Stimulated activated CD4-positive, alpha-beta T cell treated with anti-CD3 and anti-CD28 coated beads, Interleukin-12 subunit alpha, Interleukin-12 subunit beta, amount 100 ng/mL, for 4 hours (primary cell): Measurements from ENCODE around the gene SERINC5.
"Not testable (repeated sequence)": the region's sequence is repeated elsewhere in the genome, so short reads cannot be mapped to it uniquely, and the experiment has no call there.

ENCODE experiments used
- DNase-seq: peaks from one replicate; pipeline ENCODE4 v3.0.0-alpha.2; 2020

The SERINC5 gene

DNA sequence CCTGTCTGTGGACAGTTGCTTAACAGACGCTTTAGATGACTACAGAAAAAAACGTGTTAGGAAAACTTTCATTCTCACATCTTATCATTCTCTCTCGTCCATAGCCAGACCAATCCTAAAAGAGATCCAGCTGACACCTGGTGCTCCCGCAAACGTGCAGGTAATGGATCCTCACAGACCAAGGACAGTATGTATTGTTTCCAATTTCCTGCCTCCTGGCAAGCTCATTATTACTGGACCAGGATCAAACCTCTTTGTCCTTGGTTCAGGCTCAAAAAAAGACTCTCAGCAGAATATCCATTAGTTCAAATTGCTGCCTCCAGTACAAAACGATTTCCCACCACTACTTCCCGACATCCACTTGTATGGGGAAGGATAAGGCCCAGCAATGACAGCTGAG lies 62.4 kb downstream of the SERINC5 start:
- no peak for DNase-seq

- no peak for DNase-seq
Observed at GRCh38 chr5:80192507-80193241, 63.2 kb downstream of the SERINC5 start.

DNA sequence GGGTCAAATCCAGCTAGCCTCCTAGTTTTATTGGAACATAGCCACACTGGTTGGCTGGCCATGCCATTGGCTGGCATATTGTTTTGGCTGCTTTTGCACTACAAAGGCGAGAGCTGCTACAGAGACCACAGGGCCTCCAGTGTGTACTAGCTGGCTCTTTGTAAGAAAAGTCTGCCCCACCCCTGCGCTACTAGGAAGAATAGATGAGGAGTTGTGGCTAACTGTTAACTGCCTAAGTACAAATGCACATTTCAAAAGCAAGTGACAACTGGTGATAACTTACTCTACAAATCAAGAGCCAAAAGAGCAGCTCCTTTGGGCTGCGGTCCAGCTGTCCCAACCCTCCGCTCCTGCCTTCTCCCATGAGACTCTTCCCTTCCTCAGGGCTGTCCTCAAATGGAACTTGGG lies 63.9 kb downstream of the SERINC5 start:
- no peak for DNase-seq

GRCh38 chr5:80191397-80191796 lies 64.5 kb downstream of the SERINC5 start:
- DNase-seq: no peak

- no peak for DNase-seq
Observed at GRCh38 chr5:80190960-80191359, 64.9 kb downstream of the SERINC5 start.

DNA sequence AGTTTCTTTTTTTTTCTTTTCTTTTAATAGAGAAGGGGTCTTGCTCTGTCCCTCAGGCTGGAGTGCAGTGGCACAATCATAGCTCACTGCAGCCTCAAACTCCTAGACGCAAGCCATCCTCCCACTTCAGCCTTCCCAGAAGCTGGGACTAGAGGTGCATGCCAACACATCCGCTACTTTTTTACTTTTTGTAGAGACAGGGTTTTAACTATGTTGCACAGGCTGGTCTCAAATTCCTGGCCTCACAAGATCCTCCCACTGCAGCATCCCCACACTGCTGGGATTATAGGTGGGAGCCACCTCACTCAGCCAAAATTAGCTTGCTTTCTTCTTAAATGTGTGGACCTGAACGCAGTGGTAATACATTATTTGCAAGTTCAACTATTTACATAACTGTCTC lies 66.1 kb downstream of the SERINC5 start:
- no peak for DNase-seq

- DNase-seq: no peak
Observed at GRCh38 chr5:80189201-80189600, 66.6 kb downstream of the SERINC5 start.

GRCh38 chr5:80187421-80188090 lies 68.3 kb downstream of the SERINC5 start:
- DNase-seq: no peak

GRCh38 chr5:80185535-80185934 lies 70.3 kb downstream of the SERINC5 start:
- not testable (repeated sequence) for DNase-seq

DNA sequence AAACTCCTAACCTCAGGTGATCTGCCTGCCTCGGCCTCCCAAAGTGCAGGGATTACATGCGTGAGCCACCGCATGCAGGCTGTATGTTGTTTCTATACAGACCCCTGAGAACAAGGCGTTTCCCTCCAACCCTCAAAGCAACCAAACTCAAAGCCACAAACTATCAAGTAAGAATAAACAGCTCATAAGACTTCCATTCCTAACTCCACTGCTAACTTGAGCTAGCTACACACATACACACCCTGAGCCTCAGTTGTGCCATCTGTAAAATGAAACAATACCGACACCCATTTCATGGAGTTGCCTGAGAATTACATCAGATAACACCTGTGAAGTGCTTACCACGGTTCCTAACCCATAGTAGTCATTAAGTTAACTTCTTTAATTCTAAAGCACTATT lies 70.8 kb downstream of the SERINC5 start:
- no peak for DNase-seq

- no peak for DNase-seq
Observed at GRCh38 chr5:80184235-80185023, 71.4 kb downstream of the SERINC5 start.

GRCh38 chr5:80183728-80184234 lies 72.1 kb downstream of the SERINC5 start:
- DNase-seq: not testable (repeated sequence)

GRCh38 chr5:80182809-80183580 lies 72.9 kb downstream of the SERINC5 start:
- no peak for DNase-seq

- no peak for DNase-seq
Observed at GRCh38 chr5:80181618-80182211, 74.1 kb downstream of the SERINC5 start.

GRCh38 chr5:80177236-80177635 lies 78.6 kb downstream of the SERINC5 start:
- no peak for DNase-seq

- DNase-seq: no peak
Observed at GRCh38 chr5:80175337-80175736, 80.5 kb downstream of the SERINC5 start.

DNA sequence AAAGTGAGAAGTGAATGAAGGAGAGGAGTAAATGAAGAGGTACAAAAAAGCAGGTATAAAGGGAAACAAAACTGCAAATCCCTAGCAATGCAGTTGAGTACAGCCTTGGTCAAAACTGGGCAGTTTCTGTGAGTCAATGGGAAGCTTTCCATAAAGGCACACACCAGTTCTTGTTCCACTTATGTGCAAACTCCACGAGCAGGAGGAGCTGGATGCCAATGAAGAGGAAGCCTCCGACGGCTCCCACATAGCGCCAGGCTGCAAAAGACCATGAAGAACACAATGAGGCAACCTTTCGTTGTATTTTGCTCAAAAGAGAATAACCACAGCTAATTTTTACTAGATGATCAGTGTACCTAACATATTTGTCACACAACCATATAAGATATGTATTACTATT lies 81.1 kb downstream of the SERINC5 start:
- DNase-seq: no peak

- no peak for DNase-seq
Observed at GRCh38 chr5:80172067-80172695, 83.7 kb downstream of the SERINC5 start.

DNA sequence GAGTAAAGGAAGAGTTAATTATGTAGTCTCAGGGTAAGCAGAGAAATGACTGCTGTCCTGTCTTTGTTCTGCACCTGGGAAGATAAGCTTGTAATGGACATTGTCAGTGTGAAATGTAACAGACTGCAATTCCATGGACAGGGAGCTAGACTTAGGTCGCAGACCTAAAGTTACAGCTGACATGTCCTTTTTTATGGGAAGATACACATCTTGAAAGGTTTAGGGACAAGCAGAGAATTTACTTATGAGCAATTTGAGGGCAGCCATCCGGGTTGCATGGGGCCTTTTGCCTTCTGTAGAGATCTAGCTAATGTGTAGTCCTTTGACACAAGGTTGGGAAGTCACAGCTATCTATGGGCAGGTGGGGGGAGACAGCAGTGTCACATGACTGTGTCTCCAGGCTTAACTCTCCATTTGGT lies 85.7 kb downstream of the SERINC5 start:
- no peak for DNase-seq

DNA sequence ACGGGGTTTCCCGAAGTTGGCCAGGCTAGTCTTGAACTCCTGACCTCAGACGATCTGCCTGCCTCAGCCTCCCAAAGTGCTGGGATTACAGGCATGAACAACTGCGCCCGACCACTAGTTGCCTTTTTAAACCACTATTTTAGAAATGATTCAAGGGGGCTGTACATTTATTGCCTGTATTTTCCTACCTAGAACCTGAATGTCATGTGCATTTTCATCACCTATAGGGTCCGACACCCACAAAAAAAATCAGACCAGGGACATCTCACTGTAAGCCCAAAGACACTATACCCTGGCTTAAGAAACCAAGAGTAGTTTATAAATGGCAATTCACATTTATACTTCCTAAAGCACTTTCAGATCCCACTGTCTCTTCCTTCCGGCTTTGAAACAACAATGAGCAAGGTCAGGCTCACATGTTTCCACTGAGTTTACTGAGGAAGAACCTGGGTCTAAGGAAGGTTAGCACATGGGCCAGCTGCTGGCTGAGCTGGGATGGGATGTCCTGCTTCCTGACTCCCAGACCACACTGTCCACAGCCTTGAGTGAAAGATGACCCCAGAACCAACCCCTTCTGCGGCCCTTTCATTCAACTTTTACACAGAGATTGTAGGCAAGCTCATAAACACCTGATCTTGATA lies 87.3 kb downstream of the SERINC5 start:
- DNase-seq: no peak

DNA sequence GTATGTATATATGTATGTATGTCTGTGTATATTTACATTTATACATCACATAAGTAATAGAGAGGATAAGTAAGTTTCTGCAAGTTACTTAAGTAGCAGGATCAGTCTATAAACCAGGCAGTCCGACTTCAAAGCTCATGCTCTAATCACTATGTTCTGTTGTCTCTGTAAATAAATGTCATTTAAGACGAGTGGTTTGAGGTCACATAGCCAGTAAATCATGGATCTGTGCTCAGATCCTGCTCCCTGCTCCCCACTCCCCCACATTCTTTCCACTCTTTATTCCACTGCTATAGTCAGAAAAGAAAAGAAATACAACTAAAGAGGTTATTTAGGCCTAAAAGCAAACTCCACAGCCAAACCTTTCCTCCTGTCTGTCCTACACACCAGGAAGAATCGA lies 90.4 kb downstream of the SERINC5 start:
- no peak for DNase-seq
